Ovary (tissue), 9 donors: ENCODE measurements around the gene REG3A. TPM values are rescaled to one million over a fixed set of nuclear protein-coding genes. Genes with fewer than 3 reads are reported as not detected.

ENCODE experiments used
- DNase-seq, 5 donors: peaks; one replicate each; pipeline ENCODE4 v3.0.0-alpha.2; 2019 to 2020
- H3K27ac ChIP-seq, 2 donors: fragments of 200-600 bp; one replicate each; pipeline versions ENCODE4 v1.5.1 to v1.8.0; 2019 to 2022
- H3K27me3 ChIP-seq: fragments of 200-600 bp; one replicate; pipeline ENCODE4 v1.8.0; 2022
- H3K36me3 ChIP-seq: fragments of 200-600 bp; sonication (generic); one replicate; pipeline ENCODE4 v1.5.1; 2019
- H3K4me1 ChIP-seq: one replicate; pipeline ENCODE4 v1.8.1; 2013; ENCODE audit warnings: mild to moderate bottlenecking, moderate library complexity; ENCODE audit not compliant: insufficient read depth
- H3K4me3 ChIP-seq: fragments of 200-600 bp; sonication (generic); one replicate; pipeline ENCODE4 v1.5.1; 2017
- H3K9me3 ChIP-seq, 2 donors: fragments of 200-600 bp in 1 of 2; sonication (generic) in 1 of 2; one replicate each; pipeline versions ENCODE4 v1.5.1 to v1.8.1; 2013 to 2019; ENCODE audit warnings: mild to moderate bottlenecking in 1 of 2, moderate library complexity in 1 of 2
- EP300 ChIP-seq: sonication (generic); formaldehyde crosslinking; IDR thresholded peaks from one replicate; pipeline ENCODE4 v1.6.1; 2017; ENCODE audit warnings: antibody characterized with exemption
- POLR2A ChIP-seq: fragments of 450-650 bp; IDR thresholded peaks from one replicate; pipeline ENCODE4 v1.6.1; 2017; ENCODE audit warnings: antibody characterized with exemption, mild to moderate bottlenecking, moderate library complexity
- WGBS, 3 donors: extraction: QIAGEN DNeasy Blood & Tissue Kit in 1 of 3; methylation state at CpG; one replicate each; pipeline versions ENCODE4 v1.1.5 to v1.1.7; 2013 to 2017; 5-methylcytosine and 5-hydroxymethylcytosine counted together
- intact Hi-C, 4 donors: fragments of 100-400 bp; cut with DNase I; formaldehyde crosslinking; loops; one replicate each; pipeline versions ENCODE4 v1.11.0 to v1.15.1; 2022 to 2023
- polyA plus RNA-seq, 2 donors: library from polyadenylated mRNA; stranded (reverse); fragments of 200-250 nt in 1 of 2; fragments of 350-450 nt in 1 of 2; fragmentation: Illumina TruSeq in 1 of 2; extraction: RNeasy Lipid Tissue Mini Kit (QIAGEN cat#74804) in 1 of 2; gene quantifications; one replicate each; pipeline ENCODE4 v1.2.3, GENCODE V29; 2013 to 2014
- total RNA-seq, 7 donors: library from RNA; depleted of rRNA in 2 of 7; stranded (reverse); fragments of >200 nt in 2 of 7; fragmentation: NEBNext Ultra II Directional in 3 of 7; extraction: Animal tissue kit (Norgen Biotek cat#: 25700) in 3 of 7; gene quantifications; one replicate each; pipeline versions ENCODE4 v1.1.0 to v1.2.4, GENCODE V29; 2016 to 2023
- TF ChIP-seq, protein P1 (sequence below), 3 donors: fragments of 450-650 bp in 2 of 3; fragments of 200-600 bp in 1 of 3; IDR thresholded peaks; one replicate each; pipeline versions ENCODE4 v1.5.1 to v1.8.0; 2016 to 2022; ENCODE audit warnings: antibody characterized with exemption in 3 of 3, mild to moderate bottlenecking in 1 of 3
- donor health status: DM: no; HTN: no; CAD: no; lungs with moderate emphysema.
- donor health status: DM: no; HTN: no; CAD: no.
- donor health status: Bipolar disorder and iron deficiency.
- donor health status: DM: yes; HTN: yes; CAD: no.
- donor health status: DM: no; HTN: no; CAD: no.
- donor health status: DM: yes; HTN: yes; CAD: no.

The REG3A gene
- total and polyA plus RNA-seq, 9 donors, result 0.41 TPM; not detected in 8

DNA sequence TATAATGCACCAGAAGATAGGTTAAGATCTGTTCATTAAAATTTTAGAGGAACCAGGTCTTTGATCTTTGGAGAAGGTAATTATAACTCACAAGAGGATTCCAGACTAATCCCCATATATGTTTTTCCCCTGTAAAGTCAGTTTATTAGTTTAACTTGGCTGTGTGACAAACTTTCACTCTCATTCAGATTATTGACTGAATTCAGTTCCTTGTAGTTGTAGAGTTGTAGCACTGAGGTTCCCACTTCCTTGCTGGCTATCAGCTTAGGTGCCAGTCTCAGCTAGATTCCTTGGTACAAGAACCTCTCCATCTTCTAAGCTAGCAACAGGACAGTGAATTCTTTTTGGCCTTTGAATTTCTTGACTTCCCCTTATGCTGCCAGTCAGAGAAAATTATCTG is 20.1 kb downstream of the REG3A start:
- TF ChIP-seq EP300 (no peak), POLR2A (no peak)
- TF ChIP-seq, protein P1, sequence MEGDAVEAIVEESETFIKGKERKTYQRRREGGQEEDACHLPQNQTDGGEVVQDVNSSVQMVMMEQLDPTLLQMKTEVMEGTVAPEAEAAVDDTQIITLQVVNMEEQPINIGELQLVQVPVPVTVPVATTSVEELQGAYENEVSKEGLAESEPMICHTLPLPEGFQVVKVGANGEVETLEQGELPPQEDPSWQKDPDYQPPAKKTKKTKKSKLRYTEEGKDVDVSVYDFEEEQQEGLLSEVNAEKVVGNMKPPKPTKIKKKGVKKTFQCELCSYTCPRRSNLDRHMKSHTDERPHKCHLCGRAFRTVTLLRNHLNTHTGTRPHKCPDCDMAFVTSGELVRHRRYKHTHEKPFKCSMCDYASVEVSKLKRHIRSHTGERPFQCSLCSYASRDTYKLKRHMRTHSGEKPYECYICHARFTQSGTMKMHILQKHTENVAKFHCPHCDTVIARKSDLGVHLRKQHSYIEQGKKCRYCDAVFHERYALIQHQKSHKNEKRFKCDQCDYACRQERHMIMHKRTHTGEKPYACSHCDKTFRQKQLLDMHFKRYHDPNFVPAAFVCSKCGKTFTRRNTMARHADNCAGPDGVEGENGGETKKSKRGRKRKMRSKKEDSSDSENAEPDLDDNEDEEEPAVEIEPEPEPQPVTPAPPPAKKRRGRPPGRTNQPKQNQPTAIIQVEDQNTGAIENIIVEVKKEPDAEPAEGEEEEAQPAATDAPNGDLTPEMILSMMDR (IDR thresholded peaks at IDR 0.05), result no peak
- intact Hi-C loops, result no loop called here
- no peaks in the 10 kb centered on the region for H3K27me3 ChIP-seq
- no peak for DNase-seq
- H3K27ac ChIP-seq, result no peak overlapping the region
- H3K4me1 ChIP-seq, result no peaks in the 10 kb centered on the region
- H3K4me3 ChIP-seq, result no peak overlapping the region
- H3K9me3 ChIP-seq, result no peaks in the 10 kb centered on the region
- H3K36me3 ChIP-seq, result no peaks in the 10 kb centered on the region

- Histone ChIP-seq H3K36me3 (no peaks in the 10 kb centered on the region), H3K4me3 (no peak overlapping the region), H3K4me1 (no peaks in the 10 kb centered on the region), H3K9me3 (no peaks in the 10 kb centered on the region), H3K27me3 (no peaks in the 10 kb centered on the region), H3K27ac (no peak overlapping the region)
- 82 to 91% (median 86%) methylated on average over 3 of the region's 3 CpGs for WGBS, 3 donors
- TF ChIP-seq EP300, result no peak
- TF ChIP-seq, protein P1 (IDR thresholded peaks at IDR 0.05), result no peak
- no peak for TF ChIP-seq POLR2A
- no peak for DNase-seq
- intact Hi-C loops, result no loop called here
Observed at GRCh38 chr2:79138385-79138784, 21.2 kb downstream of the REG3A start.

DNA sequence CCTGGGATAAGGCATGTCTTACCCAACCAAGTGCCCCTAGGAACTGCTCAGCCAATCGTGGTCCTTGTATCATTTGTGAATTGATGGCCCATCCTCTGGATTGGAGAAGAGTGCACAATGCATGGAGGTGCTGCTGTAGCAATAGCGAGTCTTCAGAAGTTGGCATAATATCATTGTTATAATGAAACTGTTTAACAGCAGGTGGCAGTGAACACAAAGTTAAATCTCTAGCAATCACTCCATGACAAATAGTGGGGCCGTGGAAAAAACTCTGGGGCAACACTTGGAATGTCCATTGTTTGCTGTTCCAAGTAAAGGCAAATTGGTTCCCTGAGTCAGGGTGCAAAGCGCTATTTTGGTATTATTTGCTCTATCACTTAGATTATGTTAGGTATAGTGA is 27.9 kb downstream of the REG3A start:
- Histone ChIP-seq H3K27me3 (no peaks in the 10 kb centered on the region), H3K9me3 (no peaks in the 10 kb centered on the region), H3K4me3 (no peak overlapping the region), H3K36me3 (no peaks in the 10 kb centered on the region), H3K27ac (no peak overlapping the region), H3K4me1 (no peaks in the 10 kb centered on the region)
- no peak for DNase-seq
- TF ChIP-seq POLR2A (no peak), EP300 (no peak)
- TF ChIP-seq, protein P1 (IDR thresholded peaks at IDR 0.05), result no peak
- WGBS, 3 donors, result 80 to 90% (median 84%) methylated on average over 4 of the region's 4 CpGs
- intact Hi-C loops, result no loop called here

DNA sequence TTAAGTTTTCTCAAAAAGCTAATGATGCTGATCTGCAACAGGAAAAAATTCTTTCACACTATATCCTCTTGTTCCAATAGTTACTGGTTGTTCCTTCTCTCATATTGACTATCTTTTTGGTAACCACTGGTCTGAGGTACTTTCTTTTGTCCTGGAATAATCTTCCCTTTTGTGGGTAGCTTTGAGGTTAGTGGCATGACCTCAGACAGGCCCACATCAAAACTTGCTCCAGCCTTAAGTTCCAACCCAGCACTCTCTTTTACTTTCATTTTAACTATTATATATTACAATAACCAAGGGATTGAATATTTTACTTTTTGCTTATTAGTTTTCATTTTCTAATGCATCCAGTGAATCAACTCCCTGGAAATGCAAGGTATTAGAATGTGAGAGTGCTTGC is 29.7 kb downstream of the REG3A start:
- TF ChIP-seq POLR2A (no peak), EP300 (no peak)
- TF ChIP-seq, protein P1 (IDR thresholded peaks at IDR 0.05), result no peak

GRCh38 chr2:79129260-79129659 is 30.3 kb downstream of the REG3A start:
- DNase-seq, result no peak
- 75 to 82% (median 78%) methylated on average over 6 of the region's 6 CpGs for WGBS, 3 donors
- TF ChIP-seq EP300 (no peak), POLR2A (no peak)
- TF ChIP-seq, protein P1 (IDR thresholded peaks at IDR 0.05), result no peak
- Histone ChIP-seq H3K27ac (no peak overlapping the region), H3K27me3 (no peaks in the 10 kb centered on the region), H3K4me1 (no peaks in the 10 kb centered on the region), H3K4me3 (no peak overlapping the region), H3K9me3 (no peaks in the 10 kb centered on the region), H3K36me3 (no peaks in the 10 kb centered on the region)
- intact Hi-C loops, result no loop called here

More for the DNA sequence above, 29.7 kb downstream of the REG3A start:
- Histone ChIP-seq H3K27me3 (no peaks in the 10 kb centered on the region), H3K27ac (no peak overlapping the region), H3K36me3 (no peaks in the 10 kb centered on the region), H3K9me3 (no peaks in the 10 kb centered on the region), H3K4me1 (no peaks in the 10 kb centered on the region), H3K4me3 (no peak overlapping the region)
- intact Hi-C loops, result no loop called here
- DNase-seq, result no peak
